ENCODE results near the gene RELB.

GRCh38 chr19:45046355-45046754, 45.1 kb downstream of the RELB start:
- TF ChIP-seq CTCF (conservative IDR thresholded peaks at IDR 0.05 in 1 of 2, IDR thresholded peaks at IDR 0.05 in 1 of 2; ENCODE audit: extremely low read depth in 1 of 2, insufficient read depth in 1 of 2, low read depth in 1 of 2, low read length in 2 of 2) (no peak), EZH2 (IDR thresholded peaks at IDR 0.05; ENCODE audit: borderline replicate concordance, low read length) (no peak)

Data from mammary epithelial cell (primary cell).